Right ventricle myocardium inferior (tissue), 1 donor: Measurements from ENCODE around the gene DPM2. TPM values are rescaled to one million over a fixed set of nuclear protein-coding genes. Genes with fewer than 3 reads are reported as not detected.

Experiments
- ATAC-seq: fragments of 200-7000 bp; cut with Tn5 transposase; one replicate; pipeline ENCODE4 v1.9.1; 2020; ENCODE audit warnings: mild to moderate bottlenecking, moderate library complexity
- DNase-seq: peaks from one replicate; pipeline ENCODE4 v3.0.0; 2021; ENCODE audit errors: missing footprints
- intact Hi-C: fragments of 100-400 bp; cut with DNase I; formaldehyde crosslinking; loops from one replicate; pipeline ENCODE4 v1.11.0; 2022
- total RNA-seq: library from RNA; stranded (reverse); fragmentation: NEBNext Ultra II Directional; extraction: Animal tissue kit (Norgen Biotek cat#: 25700); gene quantifications from one replicate; pipeline ENCODE4 v1.2.1, GENCODE V29; 2021
- donor health status: DM: no; HTN: yes; CAD: no; lungs with severe emphysema.

The DPM2 gene
- total RNA-seq, 1 donor from 2014 or later, result 11.9 TPM

GRCh38 chr9:127943731-127944144 lies 6.1 kb upstream of the DPM2 start:
- DNase-seq (peak; percentile 93), ATAC-seq (peak; percentile 79)
- intact Hi-C loops, result loop anchor here (1.0 to 5.0 kb wide), 3 partner anchors 37 to 174 kb away; partner anchors contain the start of gene EEIG1

GRCh38 chr9:127943011-127943662 lies 5.5 kb upstream of the DPM2 start:
- DNase-seq (peak; percentile 50), ATAC-seq (no peak)
- intact Hi-C loops, result loop anchor here (1.0 to 5.0 kb wide), 3 partner anchors 38 to 174 kb away; partner anchors contain the start of gene EEIG1

GRCh38 chr9:127942216-127943010 lies 4.8 kb upstream of the DPM2 start:
- ATAC-seq, result peak; percentile 64
- intact Hi-C loops, result loop anchor here (1.0 to 5.0 kb wide), 3 partner anchors 38 to 175 kb away; partner anchors contain the start of gene EEIG1

GRCh38 chr9:127941961-127942215 lies 4.2 kb upstream of the DPM2 start:
- DNase-seq (no peak), ATAC-seq (no peak)
- intact Hi-C loops, result loop anchor here (2.0 to 5.0 kb wide), 2 partner anchors 39 to 175 kb away; partner anchors contain the start of gene EEIG1

More at GRCh38 chr9:127942216-127943010, 4.8 kb upstream of the DPM2 start:
- peak; percentile 90 for DNase-seq

- ATAC-seq, result no peak
Observed at GRCh38 chr9:127941062-127941960, 3.7 kb upstream of the DPM2 start.

GRCh38 chr9:127940593-127940992 lies 2.9 kb upstream of the DPM2 start:
- ATAC-seq, result no peak
- no peak for DNase-seq
- intact Hi-C loops, result loop anchor here (5.0 kb wide), 1 partner anchor 177 kb away; no protein-coding TSS in a partner anchor

More at GRCh38 chr9:127941062-127941960, 3.7 kb upstream of the DPM2 start:
- intact Hi-C loops, result loop anchor here (5.0 kb wide), 1 partner anchor 176 kb away; no protein-coding TSS in a partner anchor
- peak; percentile 53 for DNase-seq

GRCh38 chr9:127938298-127938690 lies 640 bp upstream of the DPM2 start:
- DNase-seq (peak; percentile 55), ATAC-seq (peak; percentile 17)
- intact Hi-C loops, result no loop called here

- DNase-seq (peak; percentile 67), ATAC-seq (no peak)
- intact Hi-C loops, result no loop called here
Observed at GRCh38 chr9:127937056-127937387, 632 bp downstream of the DPM2 start.

- DNase-seq (no peak), ATAC-seq (no peak)
Observed at GRCh38 chr9:127936347-127936852, 1.3 kb downstream of the DPM2 start.

GRCh38 chr9:127935765-127936221 lies 1.9 kb downstream of the DPM2 start:
- intact Hi-C loops, result no loop called here
- DNase-seq (no peak), ATAC-seq (no peak)

More at GRCh38 chr9:127936347-127936852, 1.3 kb downstream of the DPM2 start:
- intact Hi-C loops, result no loop called here

GRCh38 chr9:127934986-127935385 lies 2.7 kb downstream of the DPM2 start:
- DNase-seq (no peak), ATAC-seq (no peak)
- intact Hi-C loops, result no loop called here

GRCh38 chr9:127934248-127934647 lies 3.4 kb downstream of the DPM2 start:
- intact Hi-C loops, result no loop called here
- ATAC-seq, result no peak
- DNase-seq, result no peak

GRCh38 chr9:127931092-127931881 lies 6.4 kb downstream of the DPM2 start:
- intact Hi-C loops, result no loop called here
- DNase-seq (peak; percentile 56), ATAC-seq (peak; percentile 5)

- DNase-seq (peak; percentile 92), ATAC-seq (peak; percentile 87)
- intact Hi-C loops, result no loop called here
Observed at GRCh38 chr9:127930231-127931091, 7.2 kb downstream of the DPM2 start, which contains the start of gene PIP5KL1. TSS of gene PIP5KL1 (minus strand) at chr9:127930777. CDS start at chr9:127930752, 25 bp downstream.

- ATAC-seq, result no peak
- intact Hi-C loops, result no loop called here
- no peak for DNase-seq
Observed at GRCh38 chr9:127929625-127929979, 8.1 kb downstream of the DPM2 start.

GRCh38 chr9:127928676-127929624 lies 8.7 kb downstream of the DPM2 start:
- intact Hi-C loops, result no loop called here
- ATAC-seq (no peak), DNase-seq (peak; percentile 49)
